Measurements from ENCODE around the gene RANBP6. TPM values are rescaled to one million over a fixed set of nuclear protein-coding genes. Genes with fewer than 3 reads are reported as not detected.
A peak's percentile ranks its signal among the peaks of the same experiment; 100 is the strongest.

Gene RANBP6
- total RNA-seq, 1 donor from 2014 or later: 14.8 TPM

GRCh38 chr9:6014670-6015270 is 654 bp downstream of the RANBP6 start:
- TF ChIP-seq CTCF (IDR thresholded peaks at IDR 0.05): no peak

DNA sequence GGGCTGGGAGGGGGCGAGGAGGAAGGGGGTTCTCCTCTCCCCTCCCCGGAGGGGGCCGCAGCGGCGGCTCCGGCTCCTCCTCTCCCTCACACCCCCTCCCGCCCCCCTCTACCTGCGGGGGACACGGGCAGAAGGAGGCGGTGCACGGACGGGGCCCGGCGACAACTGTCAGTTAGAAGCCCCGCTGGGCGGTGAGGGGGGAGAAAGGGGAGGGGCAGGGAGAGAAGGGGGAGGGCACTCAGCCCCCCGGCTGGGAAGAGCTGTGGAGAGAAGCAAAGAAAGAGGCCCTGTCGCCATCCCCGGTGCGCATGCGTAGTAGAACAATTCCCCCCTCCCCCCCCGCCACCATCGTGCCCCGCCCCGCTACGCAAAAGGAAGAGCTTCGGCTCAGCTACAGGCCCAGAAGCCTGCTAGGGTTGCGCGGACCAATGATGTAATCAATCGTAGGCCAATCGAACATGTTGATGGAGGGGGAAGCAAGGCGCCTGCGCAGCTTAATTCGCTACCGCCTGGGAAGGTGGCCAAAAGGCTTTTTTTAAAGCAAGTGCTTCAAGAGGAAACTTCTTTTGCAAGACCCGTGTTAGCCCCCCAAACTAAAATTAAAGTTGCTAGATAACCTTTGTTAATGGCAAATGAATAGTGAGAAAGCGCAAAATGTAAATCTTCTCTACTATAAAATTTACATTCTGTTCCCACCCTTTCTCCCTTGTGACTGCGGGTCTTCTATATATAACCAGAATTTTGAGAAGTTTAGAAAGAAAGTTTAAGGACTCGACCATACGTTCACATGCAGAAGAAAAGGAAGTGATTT is 7.0 kb downstream of the RANBP6 start:
- intact Hi-C loops (cut with DNase I): no loop called here

More at GRCh38 chr9:6014670-6015270, 654 bp downstream of the RANBP6 start:
- H3K27ac ChIP-seq: peak overlapping the region; percentile 86
- H3K27me3 ChIP-seq: no peaks in the 10 kb centered on the region
- intact Hi-C loops (cut with DNase I): no loop called here
- H3K4me3 ChIP-seq: peak overlapping the region; percentile 84
- DNase-seq (no peak), ATAC-seq (peak; percentile 28)
- H3K9me3 ChIP-seq: no peaks in the 10 kb centered on the region
- peaks cover 11% of the 10 kb centered on the region for H3K36me3 ChIP-seq
- peaks cover 24% of the 10 kb centered on the region for H3K4me1 ChIP-seq

GRCh38 chr9:6007770-6008168 is 7.7 kb downstream of the RANBP6 start:
- DNase-seq: peak; percentile 91
- Histone ChIP-seq H3K4me1 (peaks cover 35% of the 10 kb centered on the region), H3K4me3 (peak overlapping the region; percentile 62), H3K9me3 (no peaks in the 10 kb centered on the region), H3K36me3 (peaks cover 11% of the 10 kb centered on the region), H3K27me3 (no peaks in the 10 kb centered on the region), H3K27ac (peak overlapping the region; percentile 90)
- intact Hi-C loops (cut with DNase I): no loop called here
- TF ChIP-seq CTCF (IDR thresholded peaks at IDR 0.05): no peak
- ATAC-seq: peak; percentile 86

More for the DNA sequence above, 7.0 kb downstream of the RANBP6 start:
- TF ChIP-seq CTCF (IDR thresholded peaks at IDR 0.05): no peak
- Histone ChIP-seq H3K27me3 (no peaks in the 10 kb centered on the region), H3K36me3 (peaks cover 11% of the 10 kb centered on the region), H3K4me3 (peak overlapping the region; percentile 62), H3K4me1 (peaks cover 37% of the 10 kb centered on the region), H3K9me3 (no peaks in the 10 kb centered on the region), H3K27ac (peak overlapping the region; percentile 90)
- ATAC-seq: peak; percentile 92
- DNase-seq: peak; percentile 94

DNA sequence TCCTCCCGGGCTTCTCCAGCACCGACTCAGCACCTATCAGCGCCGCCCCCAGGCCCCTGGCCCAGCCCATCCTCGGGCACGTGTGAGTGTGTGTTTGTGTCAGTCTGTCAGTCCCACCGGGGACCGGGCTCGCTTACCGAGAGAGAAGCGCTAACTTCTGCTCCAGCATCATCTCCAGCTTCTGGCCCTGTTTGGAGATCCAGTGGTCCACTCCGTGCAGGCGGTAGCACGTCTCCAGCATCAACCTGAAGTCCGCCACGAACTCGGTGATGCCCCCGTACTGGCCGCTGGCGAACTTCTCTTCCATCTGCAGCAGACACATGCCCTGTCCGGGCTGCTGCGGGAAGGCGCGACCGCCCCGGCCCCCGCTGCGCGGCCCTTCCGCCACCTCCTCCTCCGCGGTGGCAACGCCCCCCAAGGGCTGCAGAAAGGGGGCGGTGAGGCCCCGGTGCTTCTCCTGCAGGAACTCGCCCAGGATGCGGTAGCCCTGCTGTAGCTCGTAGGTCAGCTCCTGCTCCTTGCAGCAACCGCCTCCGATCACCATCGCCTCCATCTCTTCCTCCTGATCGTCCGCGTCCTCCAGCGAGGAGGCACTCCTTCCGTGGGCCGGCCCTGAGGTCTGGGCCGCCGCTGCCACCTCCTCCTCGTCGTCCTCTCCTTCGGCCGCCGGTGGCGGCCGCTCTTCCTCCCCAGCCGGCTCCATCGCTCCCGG is 8.2 kb downstream of the RANBP6 start:
- ATAC-seq (peak; percentile 84), DNase-seq (peak; percentile 94)
- peak overlapping the region; percentile 62 for H3K4me3 ChIP-seq
- H3K9me3 ChIP-seq: no peaks in the 10 kb centered on the region
- intact Hi-C loops (cut with DNase I): no loop called here
- H3K27me3 ChIP-seq: no peaks in the 10 kb centered on the region
- no peak for TF ChIP-seq CTCF (IDR thresholded peaks at IDR 0.05)
- H3K4me1 ChIP-seq: peaks cover 31% of the 10 kb centered on the region
- H3K36me3 ChIP-seq: peaks cover 11% of the 10 kb centered on the region
- H3K27ac ChIP-seq: peak overlapping the region; percentile 90

DNA sequence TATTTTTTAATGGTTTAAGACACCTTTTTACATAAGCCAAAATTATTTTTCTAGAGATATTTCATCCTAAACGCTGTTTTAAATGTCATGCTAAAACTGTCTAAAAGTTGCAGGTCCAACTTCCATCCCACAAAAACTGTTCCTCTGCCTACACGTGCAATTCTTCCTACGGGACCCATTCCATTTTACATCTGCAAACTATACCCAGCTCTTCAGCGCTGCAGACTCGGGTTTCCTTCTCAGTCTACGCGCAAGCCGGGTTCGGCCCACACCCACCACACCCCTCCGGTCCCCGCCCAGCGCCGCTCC is 8.7 kb downstream of the RANBP6 start:
- Histone ChIP-seq H3K27me3 (no peaks in the 10 kb centered on the region), H3K4me1 (peaks cover 28% of the 10 kb centered on the region), H3K36me3 (peaks cover 7% of the 10 kb centered on the region), H3K4me3 (peak overlapping the region; percentile 62), H3K27ac (peak overlapping the region; percentile 90), H3K9me3 (no peaks in the 10 kb centered on the region)
- TF ChIP-seq CTCF (IDR thresholded peaks at IDR 0.05): no peak
- intact Hi-C loops (cut with DNase I): no loop called here
- DNase-seq (no peak), ATAC-seq (no peak)
